Measurements from ENCODE around the gene UFC1. TPM values are rescaled to one million over a fixed set of nuclear protein-coding genes. Genes with fewer than 3 reads are reported as not detected.

Gene UFC1
- polyA plus RNA-seq, 1 donor from 2014 or later = 104 TPM

DNA sequence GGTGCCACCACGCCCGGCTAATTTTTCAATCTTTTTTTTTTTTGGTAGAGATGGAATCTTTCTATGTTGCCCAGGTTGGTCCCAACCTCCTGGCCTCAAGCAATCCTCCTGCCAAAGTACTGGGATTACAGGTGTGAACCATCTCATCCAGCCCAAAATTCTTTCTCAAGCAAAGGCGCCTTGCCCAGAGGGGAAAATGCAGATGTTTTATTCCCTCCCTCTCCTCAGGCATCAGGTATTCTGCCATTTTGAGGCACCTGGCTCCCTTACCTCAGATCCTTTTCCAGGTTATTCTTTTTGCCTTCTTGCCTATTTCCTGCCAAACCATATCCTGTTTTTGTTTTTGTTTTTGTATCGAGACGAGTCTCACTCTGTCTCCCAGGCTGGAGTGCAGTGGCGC is 34.6 kb downstream of the UFC1 start:
- Histone ChIP-seq H3K27me3 (ENCODE audit: insufficient read depth, low read depth, low read length) (no peaks in the 10 kb centered on the region), H3K36me3 (ENCODE audit: insufficient read depth, low read length) (no peaks in the 10 kb centered on the region), H3K79me2 (replicated peaks; ENCODE audit: insufficient read depth, low read length) (no peaks in the 10 kb centered on the region), H2AFZ (ENCODE audit: low read depth, low read length) (no peak overlapping the region), H3K4me2 (ENCODE audit: low read length) (no peak overlapping the region), H4K20me1 (ENCODE audit: insufficient read depth) (no peaks in the 10 kb centered on the region), H3K9me2 (ENCODE audit: insufficient read depth, low read length) (no peaks in the 10 kb centered on the region), H3K4me3 (ENCODE audit: low read length) (no peak overlapping the region), H3K9ac (ENCODE audit: low read length) (no peak overlapping the region), H3K27ac (ENCODE audit: low read length) (no peak overlapping the region), H3K9me3 (ENCODE audit: low read length) (no peaks in the 10 kb centered on the region), H3F3A (ENCODE audit: insufficient read depth, low read length, poor library complexity, severe bottlenecking) (no peaks in the 10 kb centered on the region)
- TF ChIP-seq, protein P1, sequence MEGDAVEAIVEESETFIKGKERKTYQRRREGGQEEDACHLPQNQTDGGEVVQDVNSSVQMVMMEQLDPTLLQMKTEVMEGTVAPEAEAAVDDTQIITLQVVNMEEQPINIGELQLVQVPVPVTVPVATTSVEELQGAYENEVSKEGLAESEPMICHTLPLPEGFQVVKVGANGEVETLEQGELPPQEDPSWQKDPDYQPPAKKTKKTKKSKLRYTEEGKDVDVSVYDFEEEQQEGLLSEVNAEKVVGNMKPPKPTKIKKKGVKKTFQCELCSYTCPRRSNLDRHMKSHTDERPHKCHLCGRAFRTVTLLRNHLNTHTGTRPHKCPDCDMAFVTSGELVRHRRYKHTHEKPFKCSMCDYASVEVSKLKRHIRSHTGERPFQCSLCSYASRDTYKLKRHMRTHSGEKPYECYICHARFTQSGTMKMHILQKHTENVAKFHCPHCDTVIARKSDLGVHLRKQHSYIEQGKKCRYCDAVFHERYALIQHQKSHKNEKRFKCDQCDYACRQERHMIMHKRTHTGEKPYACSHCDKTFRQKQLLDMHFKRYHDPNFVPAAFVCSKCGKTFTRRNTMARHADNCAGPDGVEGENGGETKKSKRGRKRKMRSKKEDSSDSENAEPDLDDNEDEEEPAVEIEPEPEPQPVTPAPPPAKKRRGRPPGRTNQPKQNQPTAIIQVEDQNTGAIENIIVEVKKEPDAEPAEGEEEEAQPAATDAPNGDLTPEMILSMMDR (IDR thresholded peaks at IDR 0.05; ENCODE audit: poor library complexity, severe bottlenecking) = no peak
- no peak for TF ChIP-seq SMC3 (conservative IDR thresholded peaks at IDR 0.05; ENCODE audit: poor library complexity)
- no peak for TF ChIP-seq MXI1 (conservative IDR thresholded peaks at IDR 0.05; ENCODE audit: poor library complexity, severe bottlenecking)
- no peak for TF ChIP-seq EP300 (conservative IDR thresholded peaks at IDR 0.05; ENCODE audit: poor library complexity, severe bottlenecking)
- TF ChIP-seq, protein P2, sequence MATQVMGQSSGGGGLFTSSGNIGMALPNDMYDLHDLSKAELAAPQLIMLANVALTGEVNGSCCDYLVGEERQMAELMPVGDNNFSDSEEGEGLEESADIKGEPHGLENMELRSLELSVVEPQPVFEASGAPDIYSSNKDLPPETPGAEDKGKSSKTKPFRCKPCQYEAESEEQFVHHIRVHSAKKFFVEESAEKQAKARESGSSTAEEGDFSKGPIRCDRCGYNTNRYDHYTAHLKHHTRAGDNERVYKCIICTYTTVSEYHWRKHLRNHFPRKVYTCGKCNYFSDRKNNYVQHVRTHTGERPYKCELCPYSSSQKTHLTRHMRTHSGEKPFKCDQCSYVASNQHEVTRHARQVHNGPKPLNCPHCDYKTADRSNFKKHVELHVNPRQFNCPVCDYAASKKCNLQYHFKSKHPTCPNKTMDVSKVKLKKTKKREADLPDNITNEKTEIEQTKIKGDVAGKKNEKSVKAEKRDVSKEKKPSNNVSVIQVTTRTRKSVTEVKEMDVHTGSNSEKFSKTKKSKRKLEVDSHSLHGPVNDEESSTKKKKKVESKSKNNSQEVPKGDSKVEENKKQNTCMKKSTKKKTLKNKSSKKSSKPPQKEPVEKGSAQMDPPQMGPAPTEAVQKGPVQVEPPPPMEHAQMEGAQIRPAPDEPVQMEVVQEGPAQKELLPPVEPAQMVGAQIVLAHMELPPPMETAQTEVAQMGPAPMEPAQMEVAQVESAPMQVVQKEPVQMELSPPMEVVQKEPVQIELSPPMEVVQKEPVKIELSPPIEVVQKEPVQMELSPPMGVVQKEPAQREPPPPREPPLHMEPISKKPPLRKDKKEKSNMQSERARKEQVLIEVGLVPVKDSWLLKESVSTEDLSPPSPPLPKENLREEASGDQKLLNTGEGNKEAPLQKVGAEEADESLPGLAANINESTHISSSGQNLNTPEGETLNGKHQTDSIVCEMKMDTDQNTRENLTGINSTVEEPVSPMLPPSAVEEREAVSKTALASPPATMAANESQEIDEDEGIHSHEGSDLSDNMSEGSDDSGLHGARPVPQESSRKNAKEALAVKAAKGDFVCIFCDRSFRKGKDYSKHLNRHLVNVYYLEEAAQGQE (IDR thresholded peaks at IDR 0.05; ENCODE audit: borderline replicate concordance) = no peak
- no peak for TF ChIP-seq POLR2AphosphoS5 (IDR thresholded peaks at IDR 0.05)
- no peak for TF ChIP-seq TAF1 (IDR thresholded peaks at IDR 0.05; ENCODE audit: low read depth)
- no peak for TF ChIP-seq EZH2 (IDR thresholded peaks at IDR 0.05; ENCODE audit: borderline replicate concordance, insufficient read depth, low read length, poor library complexity, severe bottlenecking)
- no peak for TF ChIP-seq RAD21 (conservative IDR thresholded peaks at IDR 0.05)

DNA sequence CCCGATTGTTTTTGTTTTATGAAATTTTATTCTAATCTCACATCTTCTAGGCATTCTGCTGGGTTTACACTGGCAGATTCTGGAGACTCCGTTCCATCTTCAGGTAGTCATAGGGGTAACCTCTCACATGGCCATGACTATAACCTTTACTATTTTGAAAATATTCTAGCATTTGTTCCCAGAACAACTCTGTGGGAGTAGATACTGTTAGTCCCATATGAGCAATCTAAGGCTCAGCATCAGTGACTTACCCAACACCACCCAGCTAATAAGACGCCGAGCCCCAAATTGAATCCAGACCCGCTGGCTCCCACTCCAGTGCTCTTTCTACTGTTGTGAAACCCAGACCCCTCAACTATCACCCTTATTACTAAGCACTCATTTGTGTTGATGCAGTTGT is 35.3 kb downstream of the UFC1 start:
- Histone ChIP-seq H3F3A (ENCODE audit: insufficient read depth, low read length, poor library complexity, severe bottlenecking) (no peaks in the 10 kb centered on the region), H4K20me1 (ENCODE audit: insufficient read depth) (no peaks in the 10 kb centered on the region), H3K27me3 (ENCODE audit: insufficient read depth, low read depth, low read length) (no peaks in the 10 kb centered on the region), H3K79me2 (replicated peaks; ENCODE audit: insufficient read depth, low read length) (no peaks in the 10 kb centered on the region), H3K4me2 (ENCODE audit: low read length) (no peak overlapping the region), H3K4me3 (ENCODE audit: low read length) (no peak overlapping the region), H3K9me3 (ENCODE audit: low read length) (no peaks in the 10 kb centered on the region), H3K27ac (ENCODE audit: low read length) (no peak overlapping the region), H3K9ac (ENCODE audit: low read length) (no peak overlapping the region), H2AFZ (ENCODE audit: low read depth, low read length) (no peak overlapping the region), H3K36me3 (ENCODE audit: insufficient read depth, low read length) (no peaks in the 10 kb centered on the region), H3K9me2 (ENCODE audit: insufficient read depth, low read length) (no peaks in the 10 kb centered on the region)
- no peak for TF ChIP-seq POLR2AphosphoS5 (IDR thresholded peaks at IDR 0.05)
- TF ChIP-seq, protein P1 (IDR thresholded peaks at IDR 0.05; ENCODE audit: poor library complexity, severe bottlenecking) = no peak
- no peak for TF ChIP-seq TAF1 (IDR thresholded peaks at IDR 0.05; ENCODE audit: low read depth)
- no peak for TF ChIP-seq SMC3 (conservative IDR thresholded peaks at IDR 0.05; ENCODE audit: poor library complexity)
- no peak for TF ChIP-seq EP300 (conservative IDR thresholded peaks at IDR 0.05; ENCODE audit: poor library complexity, severe bottlenecking)
- TF ChIP-seq EZH2 (IDR thresholded peaks at IDR 0.05; ENCODE audit: borderline replicate concordance, insufficient read depth, low read length, poor library complexity, severe bottlenecking) = no peak
- TF ChIP-seq MXI1 (conservative IDR thresholded peaks at IDR 0.05; ENCODE audit: poor library complexity, severe bottlenecking) = no peak
- TF ChIP-seq RAD21 (conservative IDR thresholded peaks at IDR 0.05) = no peak
- TF ChIP-seq, protein P2 (IDR thresholded peaks at IDR 0.05; ENCODE audit: borderline replicate concordance) = no peak
